GM21717 (cell line): Measurements from ENCODE around the gene CDCA5.

Source experiments
- ATAC-seq: cut with Tn5 transposase; IDR thresholded peaks from one replicate; pipeline ENCODE4 v1.9.1; 2021; ENCODE audit warnings: mild to moderate bottlenecking, moderate library complexity; ENCODE audit not compliant: unreplicated experiment

CDCA5 gene

DNA sequence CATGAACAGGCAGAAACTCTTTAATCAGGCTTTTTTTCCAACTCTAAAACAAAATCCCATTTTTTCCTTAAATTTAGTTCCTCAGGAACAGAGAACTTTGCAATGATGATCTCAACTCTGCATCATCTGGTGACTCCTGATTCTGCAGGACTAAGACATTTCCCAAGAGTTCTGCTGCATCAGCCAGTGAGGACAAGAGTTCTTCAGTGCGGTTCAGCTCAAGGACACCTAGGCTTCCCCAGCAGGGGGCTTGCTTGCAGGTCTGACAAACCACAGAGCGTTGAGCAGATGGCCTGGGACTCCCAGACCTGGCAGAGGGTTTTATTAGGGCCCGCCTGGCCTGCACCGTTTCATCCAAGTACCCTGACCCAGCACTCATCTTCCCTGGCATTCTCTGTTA is 6.4 kb downstream of the CDCA5 start:
- no peak for ATAC-seq

GRCh38 chr11:65072631-65072966 is 11.2 kb downstream of the CDCA5 start:
- ATAC-seq: no peak

GRCh38 chr11:65071907-65072630 is 11.8 kb downstream of the CDCA5 start:
- ATAC-seq: no peak

DNA sequence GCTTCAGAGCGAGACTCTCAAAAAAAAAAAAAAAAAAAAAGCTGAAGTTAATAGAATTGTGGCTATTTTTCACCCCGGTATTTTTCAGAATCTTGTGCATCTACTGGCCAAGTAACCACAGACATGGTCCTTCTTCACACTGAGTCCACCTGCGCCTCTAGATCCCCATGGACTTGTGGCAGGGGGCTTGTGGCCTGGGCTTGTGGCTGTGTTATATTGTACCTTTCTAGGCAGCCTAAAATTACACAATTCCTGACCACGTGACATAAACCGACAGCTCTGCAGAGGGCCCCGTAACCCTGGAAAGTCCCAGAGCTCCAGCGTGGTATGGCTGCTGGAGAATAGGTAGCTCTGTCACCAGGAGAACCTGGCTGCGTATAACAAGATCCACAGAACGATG is 14.6 kb downstream of the CDCA5 start:
- ATAC-seq: no peak

- no peak for ATAC-seq
These were observed 16.4 kb downstream of the CDCA5 start for GRCh38 chr11:65067446-65067845.

DNA sequence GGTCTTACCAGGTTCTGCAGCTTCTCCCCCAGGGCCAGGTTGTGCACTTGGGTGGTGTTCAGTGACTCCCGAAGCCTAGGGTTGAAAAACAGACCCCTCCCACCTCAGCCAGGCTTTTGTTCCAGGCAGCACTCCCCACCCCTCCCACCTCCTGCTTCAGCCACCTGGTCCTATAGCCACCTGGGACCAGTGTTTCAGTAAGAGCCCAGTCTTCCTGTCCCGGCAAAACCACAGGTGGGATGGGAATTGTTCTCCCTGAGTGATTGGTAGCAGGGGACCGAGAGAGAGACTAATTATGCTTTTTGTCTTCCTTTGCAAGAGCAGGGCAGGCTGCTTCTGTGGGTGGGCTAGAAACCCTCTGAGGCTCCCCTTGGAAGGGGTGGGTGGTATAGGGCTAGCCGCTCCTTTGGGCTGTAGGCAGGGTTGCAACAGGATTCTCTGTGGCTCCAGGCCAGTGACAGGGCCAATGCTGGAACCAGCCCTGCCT is 17.0 kb downstream of the CDCA5 start:
- no peak for ATAC-seq

GRCh38 chr11:65066315-65066714 is 17.5 kb downstream of the CDCA5 start:
- ATAC-seq: no peak

DNA sequence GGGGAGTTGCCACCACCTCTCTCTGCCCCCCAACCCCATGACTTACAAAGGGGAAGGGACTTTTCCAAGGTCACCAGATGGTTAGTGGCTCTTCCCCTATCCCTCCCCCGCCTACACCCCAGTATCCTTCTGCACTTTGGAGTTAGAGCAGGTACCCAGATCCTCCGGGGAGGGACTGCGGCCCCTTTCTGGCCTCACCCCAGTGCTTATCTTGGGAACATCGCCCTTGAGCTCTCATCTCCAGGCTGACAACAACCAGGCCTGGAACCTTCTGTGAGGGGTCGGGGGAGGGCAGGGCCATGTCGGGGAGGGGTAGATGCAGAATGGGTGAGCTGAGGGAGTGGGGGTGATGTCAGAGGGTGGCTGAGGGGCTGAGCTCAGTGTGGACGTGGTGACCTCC is 18.0 kb downstream of the CDCA5 start:
- no peak for ATAC-seq

GRCh38 chr11:65064847-65065240 is 19.0 kb downstream of the CDCA5 start:
- no peak for ATAC-seq

- no peak for ATAC-seq
These were observed 20.3 kb downstream of the CDCA5 start for GRCh38 chr11:65063532-65063931.

GRCh38 chr11:65060913-65061408 is 22.9 kb downstream of the CDCA5 start:
- no peak for ATAC-seq

DNA sequence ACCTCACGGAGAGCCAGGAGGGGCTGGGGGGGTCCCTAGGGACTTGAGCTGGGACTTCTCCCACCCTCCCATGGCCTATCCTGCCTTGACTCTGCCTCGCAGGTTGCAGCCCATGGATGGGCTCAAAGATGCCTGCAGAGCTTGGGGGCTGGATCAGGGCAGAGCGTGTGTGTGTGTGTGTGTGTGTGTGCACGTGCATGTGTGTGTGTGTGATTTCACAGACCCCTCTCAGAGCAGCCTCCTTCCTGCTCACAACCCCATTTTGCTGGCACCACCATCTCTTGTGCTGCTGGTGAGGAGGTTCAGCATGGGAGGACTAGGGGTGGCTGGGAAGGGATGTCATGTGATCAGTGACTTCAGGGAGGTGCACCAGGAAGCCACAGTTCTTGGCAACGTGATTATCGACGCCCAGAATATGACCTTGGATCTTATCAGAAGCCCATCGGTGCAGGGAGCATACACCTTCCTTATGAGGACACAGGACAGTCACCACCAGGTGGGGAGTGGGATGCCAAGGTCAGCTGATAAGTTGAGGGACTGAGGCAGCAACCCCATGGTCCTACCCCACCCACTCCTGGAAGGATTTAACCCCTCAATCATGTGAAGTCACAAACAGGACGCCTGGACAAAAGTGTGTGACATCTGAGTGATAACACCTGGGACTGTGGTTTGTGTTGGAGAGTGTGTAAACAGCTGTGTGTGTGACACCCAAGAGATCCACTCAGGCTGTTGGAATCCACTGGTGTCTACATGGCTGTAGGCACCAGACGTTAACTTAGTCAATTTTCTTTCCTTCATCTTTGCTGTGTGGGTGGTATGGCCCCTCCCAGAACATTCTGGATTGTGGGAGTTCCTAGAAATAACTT is 23.6 kb downstream of the CDCA5 start:
- ATAC-seq: no peak

- no peak for ATAC-seq
These were observed 24.3 kb downstream of the CDCA5 start for GRCh38 chr11:65059523-65059922.

- ATAC-seq: no peak
These were observed 25.3 kb downstream of the CDCA5 start, which contains the start of gene NAALADL1 for GRCh38 chr11:65058419-65059054. TSS of gene NAALADL1 (minus strand) at chr11:65058553. CDS start at chr11:65058521, 32 bp downstream.

- no peak for ATAC-seq
These were observed 25.8 kb downstream of the CDCA5 start for GRCh38 chr11:65058012-65058411.

GRCh38 chr11:65057526-65057925 is 26.3 kb downstream of the CDCA5 start:
- ATAC-seq: no peak

DNA sequence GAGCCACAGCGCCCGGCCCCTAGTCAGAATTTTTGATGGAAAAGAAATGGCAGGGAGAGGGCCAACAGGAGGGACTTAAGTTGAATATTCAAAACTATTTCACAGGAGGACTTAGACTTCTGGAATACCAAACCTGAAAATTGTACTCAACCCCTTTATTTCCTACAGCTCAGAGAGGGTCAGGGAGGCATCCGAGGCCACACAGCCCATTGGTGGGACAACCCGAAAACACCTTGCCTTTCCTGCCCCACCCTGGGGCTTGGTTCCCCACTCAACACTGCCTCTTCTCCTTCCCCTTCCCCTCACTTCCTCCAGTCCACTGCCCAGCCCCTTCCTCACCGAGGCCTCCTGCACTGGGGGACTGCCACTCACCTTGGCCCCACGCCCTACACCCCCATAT is 26.8 kb downstream of the CDCA5 start:
- ATAC-seq: no peak

- no peak for ATAC-seq
These were observed 28.3 kb downstream of the CDCA5 start for GRCh38 chr11:65055538-65055937.

DNA sequence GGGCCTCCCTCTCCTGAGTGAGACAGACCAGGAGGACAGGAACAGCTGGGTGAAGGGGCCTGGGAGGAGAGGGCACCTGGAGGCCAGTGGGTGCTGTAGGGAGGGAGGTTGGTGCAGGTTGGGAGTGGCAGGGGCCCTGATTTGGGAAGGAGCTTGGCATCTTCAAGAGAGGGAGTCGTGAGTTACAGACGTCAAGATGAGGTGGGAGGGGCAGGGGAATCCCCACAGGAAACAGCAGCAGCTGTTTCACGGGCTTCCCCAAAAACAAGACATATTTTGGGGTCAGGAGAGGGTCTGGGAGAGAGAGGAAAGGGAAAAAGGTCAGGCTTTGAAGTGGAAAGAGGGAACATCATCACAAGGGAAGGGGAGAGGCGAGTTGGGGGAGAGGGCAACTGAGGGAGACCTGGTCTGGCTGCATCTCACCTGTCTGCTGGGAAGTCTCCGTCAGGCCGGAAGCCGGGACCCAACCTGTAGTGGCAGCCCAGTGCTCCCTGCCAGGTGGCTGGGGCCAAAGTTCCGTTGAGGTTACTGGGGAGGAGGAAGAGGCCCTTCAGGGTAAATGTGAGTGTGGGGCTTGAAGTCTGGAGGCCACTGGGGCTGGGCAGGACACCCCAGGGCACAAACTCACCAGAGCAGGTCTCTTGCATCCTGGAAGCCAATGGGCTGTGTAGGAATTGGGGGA is 29.9 kb downstream of the CDCA5 start:
- no peak for ATAC-seq

- ATAC-seq: no peak
These were observed 32.4 kb downstream of the CDCA5 start for GRCh38 chr11:65051398-65051858.
